Activated naive CD8-positive, alpha-beta T cell (primary cell): ENCODE results near the gene CAMK2D.
A peak's percentile ranks its signal among the peaks of the same experiment; 100 is the strongest.

Experiments
- H3K27ac Mint-ChIP-seq: one replicate; pipeline ENCODE4 v1.8.0; 2021; ENCODE audit warnings: mixed read lengths
- H3K27me3 Mint-ChIP-seq: one replicate; pipeline ENCODE4 v1.8.0; 2021; ENCODE audit warnings: mixed read lengths
- H3K36me3 Mint-ChIP-seq: one replicate; pipeline ENCODE4 v1.8.0; 2021; ENCODE audit warnings: mixed read lengths
- H3K4me1 Mint-ChIP-seq: one replicate; pipeline ENCODE4 v1.8.0; 2021; ENCODE audit warnings: low read depth, mixed read lengths
- H3K4me3 Mint-ChIP-seq: one replicate; pipeline ENCODE4 v1.8.0; 2021; ENCODE audit warnings: mild to moderate bottlenecking, mixed read lengths
- H3K9me3 Mint-ChIP-seq: one replicate; pipeline ENCODE4 v1.8.0; 2021; ENCODE audit warnings: low read depth, mixed read lengths

Gene CAMK2D

GRCh38 chr4:113616443-113616842, 145.1 kb downstream of the CAMK2D start:
- Mint-ChIP-seq H3K9me3 (no peaks in the 10 kb centered on the region), H3K27me3 (no peaks in the 10 kb centered on the region), H3K4me3 (no peak overlapping the region), H3K4me1 (peaks cover 32% of the 10 kb centered on the region), H3K27ac (no peak overlapping the region), H3K36me3 (peaks cover 16% of the 10 kb centered on the region)

GRCh38 chr4:113614414-113614813, 147.1 kb downstream of the CAMK2D start:
- H3K36me3 Mint-ChIP-seq = peaks cover 19% of the 10 kb centered on the region
- peaks cover 38% of the 10 kb centered on the region for H3K4me1 Mint-ChIP-seq
- H3K27me3 Mint-ChIP-seq = no peaks in the 10 kb centered on the region
- no peaks in the 10 kb centered on the region for H3K9me3 Mint-ChIP-seq
- no peak overlapping the region for H3K27ac Mint-ChIP-seq
- H3K4me3 Mint-ChIP-seq = no peak overlapping the region

- H3K27me3 Mint-ChIP-seq = no peaks in the 10 kb centered on the region
- peak overlapping the region; percentile 64 for H3K27ac Mint-ChIP-seq
- H3K4me1 Mint-ChIP-seq = peaks cover 38% of the 10 kb centered on the region
- no peak overlapping the region for H3K4me3 Mint-ChIP-seq
- H3K9me3 Mint-ChIP-seq = no peaks in the 10 kb centered on the region
- H3K36me3 Mint-ChIP-seq = peaks cover 25% of the 10 kb centered on the region
Measured at GRCh38 chr4:113613503-113613902, 148.0 kb downstream of the CAMK2D start.

DNA sequence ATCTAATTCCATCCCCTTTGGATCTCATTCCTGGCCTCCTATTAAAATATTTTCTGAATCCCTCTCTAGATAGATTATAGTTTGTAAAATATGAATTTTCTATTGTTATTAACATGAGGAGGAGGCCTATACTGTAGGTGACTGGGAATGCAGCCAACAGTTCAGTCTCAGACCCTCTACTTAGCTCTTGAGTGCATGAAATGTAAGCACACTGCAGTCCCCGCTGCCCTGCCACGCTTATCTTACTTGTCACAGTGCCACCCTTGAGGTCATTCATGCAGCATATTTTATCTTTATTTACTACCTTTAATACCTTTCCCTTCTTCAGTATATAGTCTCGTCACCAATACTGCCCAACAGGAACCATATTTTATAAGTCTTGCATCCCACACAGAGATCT, 151.0 kb downstream of the CAMK2D start:
- Mint-ChIP-seq H3K27ac (no peak overlapping the region), H3K36me3 (peaks cover 50% of the 10 kb centered on the region), H3K9me3 (no peaks in the 10 kb centered on the region), H3K4me3 (no peak overlapping the region), H3K4me1 (peaks cover 45% of the 10 kb centered on the region), H3K27me3 (no peaks in the 10 kb centered on the region)

DNA sequence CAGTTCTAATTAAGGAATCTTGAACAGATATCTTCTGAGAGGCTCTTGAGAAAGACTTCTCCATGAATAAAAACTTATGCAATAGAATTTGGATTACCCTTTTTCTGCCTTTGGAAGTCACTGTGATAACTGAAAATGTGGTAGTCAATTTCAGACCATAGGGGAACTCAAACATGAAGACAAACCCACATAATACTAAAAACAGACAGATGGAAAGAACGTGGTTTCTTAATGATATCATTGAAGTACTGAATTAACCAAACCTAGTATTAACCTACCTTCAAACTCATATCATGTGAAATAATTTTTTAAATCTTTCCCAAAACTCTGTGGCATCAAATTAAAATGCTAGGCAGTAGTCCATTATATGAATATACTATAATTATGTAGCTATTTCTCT, 153.5 kb downstream of the CAMK2D start:
- Mint-ChIP-seq H3K27ac (peak overlapping the region; percentile 19), H3K27me3 (no peaks in the 10 kb centered on the region), H3K36me3 (peaks cover 48% of the 10 kb centered on the region), H3K9me3 (no peaks in the 10 kb centered on the region), H3K4me3 (no peak overlapping the region), H3K4me1 (peaks cover 38% of the 10 kb centered on the region)

- no peaks in the 10 kb centered on the region for H3K27me3 Mint-ChIP-seq
- no peaks in the 10 kb centered on the region for H3K9me3 Mint-ChIP-seq
- peak overlapping the region; percentile 25 for H3K27ac Mint-ChIP-seq
- no peak overlapping the region for H3K4me3 Mint-ChIP-seq
- peaks cover 38% of the 10 kb centered on the region for H3K4me1 Mint-ChIP-seq
- H3K36me3 Mint-ChIP-seq = peaks cover 53% of the 10 kb centered on the region
Measured at GRCh38 chr4:113607147-113607720, 154.3 kb downstream of the CAMK2D start.

DNA sequence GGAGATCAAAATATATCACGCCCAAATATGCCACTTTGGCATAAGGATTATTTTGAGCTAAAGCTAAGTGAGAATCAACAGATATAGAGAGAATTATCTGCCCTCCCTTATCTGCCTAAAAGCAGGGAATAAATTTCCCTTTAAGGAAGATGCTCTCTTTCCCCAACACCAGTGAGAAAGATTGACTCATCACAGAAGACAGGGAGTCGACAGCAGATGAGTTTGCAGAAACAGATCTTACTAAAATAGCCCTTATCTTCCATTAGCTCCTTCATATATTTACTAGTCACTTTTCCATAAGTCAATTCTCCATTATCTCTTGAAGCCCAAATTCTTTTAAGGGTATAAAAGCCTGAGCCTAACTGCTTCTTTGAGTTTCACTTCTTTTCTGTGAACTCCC, 156.6 kb downstream of the CAMK2D start:
- Mint-ChIP-seq H3K27me3 (no peaks in the 10 kb centered on the region), H3K4me1 (peaks cover 35% of the 10 kb centered on the region), H3K4me3 (no peak overlapping the region), H3K9me3 (no peaks in the 10 kb centered on the region), H3K36me3 (peaks cover 52% of the 10 kb centered on the region), H3K27ac (no peak overlapping the region)

DNA sequence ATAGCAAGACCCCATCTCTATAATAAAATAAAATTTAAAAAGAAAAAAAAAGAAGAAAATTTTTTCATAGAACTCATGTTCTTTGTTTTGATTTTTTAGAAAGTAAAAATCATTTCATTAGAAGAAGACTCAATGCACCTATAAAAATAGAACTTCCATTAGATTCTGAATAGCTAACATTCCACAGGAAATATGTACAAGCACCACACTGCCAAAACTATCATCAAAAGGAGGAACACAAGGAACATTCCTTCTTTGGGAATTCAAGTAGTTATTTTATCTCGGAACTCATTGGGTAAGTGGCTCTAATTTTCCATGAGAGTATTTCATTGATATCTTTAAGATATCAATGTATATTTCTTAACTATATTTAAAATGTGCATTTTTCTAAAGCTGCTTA, 157.6 kb downstream of the CAMK2D start:
- H3K27me3 Mint-ChIP-seq = no peaks in the 10 kb centered on the region

DNA sequence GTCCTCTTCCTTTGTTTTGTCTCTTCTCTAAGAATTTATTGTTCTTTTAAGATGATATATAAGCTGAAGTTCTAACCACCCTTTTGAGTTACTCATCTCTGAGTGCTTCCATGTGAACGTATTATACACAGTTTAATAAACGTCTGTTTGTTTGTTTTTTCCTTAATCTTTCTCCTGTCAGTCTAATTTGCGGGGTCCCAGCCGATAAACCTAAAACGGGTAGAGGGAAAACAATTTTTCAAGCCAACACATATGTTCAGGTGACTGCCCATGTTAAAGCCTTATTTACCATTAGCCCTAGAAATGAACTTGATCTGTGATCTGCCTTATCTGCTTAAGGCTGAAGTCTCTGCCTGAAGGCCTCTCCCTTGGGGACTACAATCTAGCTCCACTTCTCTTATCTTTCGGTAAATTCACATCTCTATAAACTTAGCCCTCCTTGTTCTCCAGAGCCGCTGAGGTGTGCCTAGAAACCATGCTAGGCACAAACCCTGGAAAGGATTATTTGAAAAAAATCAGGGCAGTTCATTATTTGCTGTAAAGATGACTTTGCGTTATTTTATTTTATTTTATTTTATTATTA, 158.8 kb downstream of the CAMK2D start:
- Mint-ChIP-seq H3K4me3 (no peak overlapping the region), H3K36me3 (peaks cover 47% of the 10 kb centered on the region), H3K27me3 (no peaks in the 10 kb centered on the region), H3K9me3 (no peaks in the 10 kb centered on the region), H3K27ac (peak overlapping the region; percentile 12), H3K4me1 (peaks cover 35% of the 10 kb centered on the region)

More for the DNA sequence above, 157.6 kb downstream of the CAMK2D start:
- Mint-ChIP-seq H3K4me3 (no peak overlapping the region), H3K4me1 (peaks cover 36% of the 10 kb centered on the region), H3K36me3 (peaks cover 48% of the 10 kb centered on the region), H3K27ac (no peak overlapping the region), H3K9me3 (no peaks in the 10 kb centered on the region)

DNA sequence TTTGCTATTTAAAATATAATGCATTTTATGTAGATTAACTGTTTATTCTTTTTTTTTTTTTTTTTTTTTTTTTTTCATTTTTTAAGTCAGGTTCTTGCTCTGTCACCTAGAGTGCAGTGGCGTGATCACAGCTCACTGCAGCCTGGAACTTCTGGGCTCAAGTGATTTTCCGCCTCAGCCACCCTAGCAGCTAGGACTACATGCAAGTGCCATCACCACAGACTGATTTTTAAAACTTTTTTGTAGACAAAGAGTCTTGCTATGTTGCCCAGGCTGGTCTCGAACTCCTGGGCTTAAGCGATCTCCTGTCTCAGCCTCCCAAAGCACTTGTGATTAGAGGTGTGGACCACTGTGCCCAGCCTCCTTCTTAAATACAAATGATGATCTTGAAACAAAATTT, 159.9 kb downstream of the CAMK2D start:
- Mint-ChIP-seq H3K4me3 (no peak overlapping the region), H3K9me3 (no peaks in the 10 kb centered on the region), H3K27ac (no peak overlapping the region), H3K36me3 (peaks cover 40% of the 10 kb centered on the region), H3K4me1 (peaks cover 35% of the 10 kb centered on the region), H3K27me3 (no peaks in the 10 kb centered on the region)

GRCh38 chr4:113596396-113596795, 165.1 kb downstream of the CAMK2D start:
- Mint-ChIP-seq H3K9me3 (no peaks in the 10 kb centered on the region), H3K4me1 (peaks cover 69% of the 10 kb centered on the region), H3K27me3 (no peaks in the 10 kb centered on the region), H3K4me3 (no peak overlapping the region), H3K27ac (no peak overlapping the region), H3K36me3 (peaks cover 48% of the 10 kb centered on the region)

GRCh38 chr4:113594231-113594556, 167.3 kb downstream of the CAMK2D start:
- Mint-ChIP-seq H3K27me3 (no peaks in the 10 kb centered on the region), H3K4me3 (peak overlapping the region; percentile 46), H3K36me3 (peaks cover 43% of the 10 kb centered on the region), H3K9me3 (peaks cover 5% of the 10 kb centered on the region), H3K4me1 (peaks cover 68% of the 10 kb centered on the region), H3K27ac (peak overlapping the region; percentile 84)

GRCh38 chr4:113593400-113594230, 167.9 kb downstream of the CAMK2D start:
- peaks cover 74% of the 10 kb centered on the region for H3K4me1 Mint-ChIP-seq
- peak overlapping the region; percentile 46 for H3K4me3 Mint-ChIP-seq
- H3K27ac Mint-ChIP-seq = peak overlapping the region; percentile 84
- peaks cover 10% of the 10 kb centered on the region for H3K9me3 Mint-ChIP-seq
- H3K36me3 Mint-ChIP-seq = peaks cover 49% of the 10 kb centered on the region
- no peaks in the 10 kb centered on the region for H3K27me3 Mint-ChIP-seq

- H3K27ac Mint-ChIP-seq = no peak overlapping the region
- peaks cover 10% of the 10 kb centered on the region for H3K9me3 Mint-ChIP-seq
- H3K36me3 Mint-ChIP-seq = peaks cover 45% of the 10 kb centered on the region
- H3K4me1 Mint-ChIP-seq = peaks cover 67% of the 10 kb centered on the region
- H3K27me3 Mint-ChIP-seq = no peaks in the 10 kb centered on the region
- H3K4me3 Mint-ChIP-seq = no peak overlapping the region
Measured at GRCh38 chr4:113591982-113592381, 169.6 kb downstream of the CAMK2D start.

DNA sequence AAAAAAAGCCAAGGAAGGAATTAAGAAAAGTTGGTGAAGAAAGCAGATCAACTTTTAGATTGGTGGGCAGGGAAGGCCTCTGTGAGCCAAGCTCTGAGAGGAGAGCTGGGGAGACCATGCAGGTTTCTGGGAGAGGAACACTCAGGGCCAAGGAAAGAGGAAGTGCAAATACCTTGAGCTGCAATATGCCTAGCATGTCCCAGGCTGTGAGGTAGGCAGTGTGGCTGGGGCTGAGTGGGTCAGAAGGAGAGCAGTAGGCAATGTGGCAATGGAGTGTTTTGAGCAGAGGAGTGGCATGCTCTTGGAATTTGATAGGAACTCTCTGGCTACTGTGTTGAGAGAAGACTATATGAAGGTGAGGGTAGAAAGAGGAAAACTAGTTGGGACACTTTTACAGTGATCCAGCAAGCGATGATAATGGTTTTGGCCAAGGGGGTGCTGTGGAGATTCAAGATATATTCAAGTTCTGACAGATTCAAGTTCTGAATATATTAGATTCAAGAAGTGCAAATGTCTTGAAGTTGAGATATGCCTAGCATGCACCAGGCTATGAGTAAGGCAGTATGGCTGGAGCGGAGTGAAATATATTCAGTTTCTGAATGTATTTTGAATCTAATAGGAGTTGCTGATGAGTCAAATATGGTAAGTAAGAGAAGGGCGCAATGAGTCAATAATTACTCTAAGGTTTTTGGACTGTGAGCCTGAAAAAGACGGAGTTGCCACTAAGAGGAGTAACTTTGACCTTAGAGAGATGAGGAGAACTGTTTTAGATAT, 172.5 kb downstream of the CAMK2D start:
- peak overlapping the region; percentile 64 for H3K27ac Mint-ChIP-seq
- H3K4me1 Mint-ChIP-seq = peaks cover 50% of the 10 kb centered on the region
- no peaks in the 10 kb centered on the region for H3K27me3 Mint-ChIP-seq
- H3K36me3 Mint-ChIP-seq = peaks cover 39% of the 10 kb centered on the region
- H3K9me3 Mint-ChIP-seq = peaks cover 10% of the 10 kb centered on the region
- H3K4me3 Mint-ChIP-seq = peak overlapping the region; percentile 24
